Mesendoderm (in vitro differentiated cells): ENCODE data around the gene CISTR.

ENCODE experiments used
- DNase-seq: peaks from one replicate; pipeline ENCODE4 v3.0.0; 2013
- H2AK5ac ChIP-seq: 2 replicates; pipeline ENCODE4 v1.6.1; 2013; ENCODE audit warnings: low read length, inconsistent platforms
- H2BK120ac ChIP-seq: 2 replicates; pipeline ENCODE4 v1.6.1; 2013; ENCODE audit warnings: low read depth, mild to moderate bottlenecking, low read length, moderate library complexity, mixed read lengths
- H2BK15ac ChIP-seq: replicated peaks from 2 replicates; pipeline ENCODE4 v1.6.1; 2013; ENCODE audit warnings: low read depth, mild to moderate bottlenecking, moderate library complexity
- H2BK5ac ChIP-seq: 2 replicates; pipeline ENCODE4 v1.6.1; 2013; ENCODE audit warnings: low read length, inconsistent platforms
- H3K18ac ChIP-seq: 2 replicates; pipeline ENCODE4 v1.6.1; 2013; ENCODE audit warnings: mild to moderate bottlenecking, low read length, mixed read lengths
- H3K23ac ChIP-seq: one replicate; pipeline ENCODE4 v1.6.1; 2013; ENCODE audit warnings: low read length
- H3K27ac ChIP-seq: 2 replicates; pipeline ENCODE4 v1.5.1; 2013; ENCODE audit warnings: low read depth, mild to moderate bottlenecking, inconsistent platforms, low read length, moderate library complexity
- H3K27me3 ChIP-seq: 2 replicates; pipeline ENCODE4 v1.6.1; 2013; ENCODE audit warnings: low read length, control low read depth, mild to moderate bottlenecking, inconsistent platforms; ENCODE audit not compliant: insufficient read depth, poor library complexity
- H3K36me3 ChIP-seq: 2 replicates; pipeline ENCODE4 v1.6.1; 2013; ENCODE audit warnings: low read length, inconsistent platforms; ENCODE audit not compliant: control insufficient read depth, insufficient read depth
- H3K4ac ChIP-seq: one replicate; pipeline ENCODE4 v1.6.1; 2013; ENCODE audit warnings: low read depth, mild to moderate bottlenecking, low read length, moderate library complexity
- H3K4me1 ChIP-seq: 2 replicates; pipeline ENCODE4 v1.6.1; 2013; ENCODE audit warnings: low read depth, low read length, inconsistent platforms; ENCODE audit not compliant: control insufficient read depth
- H3K4me2 ChIP-seq: 2 replicates; pipeline ENCODE4 v1.6.1; 2013; ENCODE audit warnings: low read length
- H3K4me3 ChIP-seq: 2 replicates; pipeline ENCODE4 v1.5.1; 2013; ENCODE audit warnings: mild to moderate bottlenecking, low read length
- H3K56ac ChIP-seq: one replicate; pipeline ENCODE4 v1.6.1; 2013; ENCODE audit warnings: low read length
- H3K79me1 ChIP-seq: 2 replicates; pipeline ENCODE4 v1.6.1; 2013; ENCODE audit warnings: low read length, inconsistent platforms
- H3K79me2 ChIP-seq: 2 replicates; pipeline ENCODE4 v1.6.1; 2013; ENCODE audit warnings: mild to moderate bottlenecking, low read length; ENCODE audit not compliant: control insufficient read depth, insufficient read depth
- H3K9ac ChIP-seq: 2 replicates; pipeline ENCODE4 v1.6.1; 2013; ENCODE audit warnings: low read length, inconsistent platforms
- H4K5ac ChIP-seq: one replicate; pipeline ENCODE4 v1.6.1; 2013; ENCODE audit warnings: low read length
- H4K8ac ChIP-seq: one replicate; pipeline ENCODE4 v1.6.1; 2013; ENCODE audit warnings: low read depth, mild to moderate bottlenecking, control low read depth, low read length, moderate library complexity
- WGBS: extraction: QIAGEN DNeasy Blood & Tissue Kit; methylation state at CpG from one replicate; pipeline ENCODE4 v1.1.7; 2013; ENCODE audit warnings: low lambda C conversion rate, missing lambda C conversion rate; ENCODE audit not compliant: insufficient coverage; ENCODE audit errors: extremely low coverage; 5-methylcytosine and 5-hydroxymethylcytosine counted together

Gene CISTR

DNA sequence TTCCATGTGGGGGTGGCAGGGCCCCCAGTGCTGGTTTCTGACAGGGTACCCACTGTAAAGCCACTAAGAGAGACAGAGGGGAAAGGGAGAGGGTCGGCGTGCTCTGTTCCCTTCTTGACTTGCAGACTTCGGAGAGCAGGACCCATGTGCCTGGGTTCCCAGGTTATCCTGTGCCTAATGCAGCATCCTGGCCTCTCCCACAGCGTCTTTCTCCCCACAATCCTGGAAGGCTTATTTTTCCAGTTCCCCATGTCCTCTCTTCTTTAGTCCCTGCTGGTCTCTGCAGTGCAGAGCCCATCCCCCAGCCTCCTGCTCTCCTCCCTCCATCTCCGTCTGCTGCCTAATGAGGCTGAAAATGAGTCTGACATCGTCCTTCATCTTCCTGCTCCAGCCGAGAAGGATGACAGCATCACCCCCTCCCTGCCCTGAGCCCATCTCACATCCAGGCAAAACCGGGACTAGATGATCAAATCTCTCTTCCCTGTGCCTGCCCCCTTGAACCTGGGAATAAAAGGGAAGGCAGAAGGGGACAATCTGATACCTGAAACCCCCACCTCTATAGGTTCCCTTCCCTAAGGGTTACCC is 39.6 kb downstream of the CISTR start:
- Histone ChIP-seq H3K27ac (no peak overlapping the region), H3K79me1 (no peaks in the 10 kb centered on the region), H2BK5ac (no peak overlapping the region), H3K4ac (no peak overlapping the region), H4K5ac (no peak overlapping the region), H2BK120ac (no peak overlapping the region), H3K18ac (no peak overlapping the region), H3K36me3 (no peaks in the 10 kb centered on the region), H3K56ac (no peak overlapping the region), H3K9ac (no peak overlapping the region), H2AK5ac (no peak overlapping the region), H3K27me3 (peaks cover 2% of the 10 kb centered on the region), H3K23ac (no peak overlapping the region), H3K4me2 (no peak overlapping the region), H4K8ac (no peak overlapping the region), H3K79me2 (no peaks in the 10 kb centered on the region), H3K4me1 (no peaks in the 10 kb centered on the region), H3K4me3 (no peak overlapping the region), H2BK15ac (no peak overlapping the region)
- no CpG with 5 or more reads among the region's 8 CpGs for whole genome bisulfite sequencing
- no peak for DNase-seq

GRCh38 chr12:53710091-53710490 is 41.7 kb downstream of the CISTR start:
- DNase-seq, result no peak
- H2AK5ac ChIP-seq, result no peak overlapping the region
- no peak overlapping the region for H3K4ac ChIP-seq
- H3K27ac ChIP-seq, result no peak overlapping the region
- H4K8ac ChIP-seq, result no peak overlapping the region
- no peak overlapping the region for H3K4me2 ChIP-seq
- no peak overlapping the region for H3K9ac ChIP-seq
- no peak overlapping the region for H2BK120ac ChIP-seq
- H3K56ac ChIP-seq, result no peak overlapping the region
- no peaks in the 10 kb centered on the region for H3K4me1 ChIP-seq
- H4K5ac ChIP-seq, result no peak overlapping the region
- H3K4me3 ChIP-seq, result no peak overlapping the region
- no peak overlapping the region for H3K18ac ChIP-seq
- H2BK15ac ChIP-seq, result no peak overlapping the region
- H3K79me1 ChIP-seq, result no peaks in the 10 kb centered on the region
- no peak overlapping the region for H3K23ac ChIP-seq
- peaks cover 2% of the 10 kb centered on the region for H3K27me3 ChIP-seq
- no peaks in the 10 kb centered on the region for H3K36me3 ChIP-seq
- no CpG with 5 or more reads among the region's 6 CpGs for WGBS
- H2BK5ac ChIP-seq, result no peak overlapping the region
- H3K79me2 ChIP-seq, result no peaks in the 10 kb centered on the region

DNA sequence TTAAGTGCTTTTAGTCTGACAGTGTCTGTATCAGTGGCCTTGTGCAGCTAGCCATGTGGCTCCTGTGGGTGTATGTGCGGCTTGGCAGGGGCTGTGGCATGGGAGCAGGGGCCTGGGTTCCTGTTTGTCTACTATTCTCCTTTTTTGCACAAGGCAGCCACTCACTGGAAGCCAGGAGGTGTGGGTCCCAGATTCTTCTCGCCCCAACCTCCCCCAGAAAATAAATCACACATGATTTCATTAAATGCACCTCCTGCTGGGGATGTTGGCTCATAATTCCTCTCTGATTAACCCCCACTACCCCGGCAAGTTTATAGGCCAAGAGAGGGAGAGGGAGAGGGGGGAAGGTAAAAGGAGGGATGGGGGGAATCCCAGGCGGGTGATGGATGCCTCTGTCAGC is 42.1 kb downstream of the CISTR start:
- Histone ChIP-seq H3K4me2 (no peak overlapping the region), H3K27me3 (peaks cover 2% of the 10 kb centered on the region)
- WGBS, result no CpG with 5 or more reads among the region's 4 CpGs

DNA sequence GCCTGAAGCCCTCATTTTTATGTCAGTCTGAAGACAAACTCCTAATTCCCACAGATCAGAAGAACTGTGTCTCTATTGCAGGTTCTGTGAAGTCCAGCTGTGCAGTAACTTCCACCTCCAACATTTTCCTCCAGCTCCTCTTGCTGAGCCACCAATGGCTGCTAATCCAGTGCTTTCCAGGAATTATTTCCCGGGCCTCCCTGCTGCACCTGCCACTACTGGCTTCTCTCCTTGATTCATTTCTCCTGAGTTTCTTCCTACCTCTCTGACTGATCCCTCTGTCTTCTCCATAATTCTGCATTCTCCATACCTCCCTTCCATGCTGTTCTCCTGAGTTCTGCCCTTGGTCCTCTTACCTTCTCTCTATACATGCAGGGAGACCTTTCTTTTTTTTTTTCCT is 45.7 kb downstream of the CISTR start:
- Histone ChIP-seq H3K36me3 (no peaks in the 10 kb centered on the region), H3K79me1 (no peaks in the 10 kb centered on the region)

More for the DNA sequence above, 42.1 kb downstream of the CISTR start:
- no peak overlapping the region for H3K18ac ChIP-seq
- H3K27ac ChIP-seq, result no peak overlapping the region
- H2AK5ac ChIP-seq, result no peak overlapping the region
- H4K5ac ChIP-seq, result no peak overlapping the region
- H3K9ac ChIP-seq, result no peak overlapping the region
- H4K8ac ChIP-seq, result no peak overlapping the region
- no peak overlapping the region for H2BK15ac ChIP-seq
- no peak overlapping the region for H2BK120ac ChIP-seq
- no peaks in the 10 kb centered on the region for H3K79me1 ChIP-seq
- DNase-seq, result no peak
- H3K4me3 ChIP-seq, result no peak overlapping the region
- no peaks in the 10 kb centered on the region for H3K79me2 ChIP-seq
- no peak overlapping the region for H3K56ac ChIP-seq
- H3K4ac ChIP-seq, result no peak overlapping the region
- no peaks in the 10 kb centered on the region for H3K4me1 ChIP-seq
- H2BK5ac ChIP-seq, result no peak overlapping the region
- H3K36me3 ChIP-seq, result no peaks in the 10 kb centered on the region
- H3K23ac ChIP-seq, result no peak overlapping the region

DNA sequence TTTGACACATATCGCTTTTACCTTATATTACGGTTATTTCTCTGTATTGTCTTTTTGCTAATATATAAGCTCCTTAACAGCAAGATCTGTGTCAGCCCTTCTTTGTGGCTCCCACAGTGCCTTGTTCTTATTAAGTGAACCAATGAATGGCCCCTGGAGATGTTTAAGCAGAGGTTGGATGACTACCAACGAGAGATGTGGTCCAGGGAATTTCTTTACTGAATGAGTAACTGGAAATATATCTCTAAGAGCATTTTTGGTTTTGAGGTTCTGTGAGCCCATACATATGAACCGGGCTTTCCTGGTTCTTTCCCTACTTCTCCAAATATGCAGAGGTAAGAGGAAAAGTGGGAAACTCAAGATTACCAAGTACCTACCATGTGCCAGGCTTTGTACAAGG is 48.0 kb downstream of the CISTR start:
- Histone ChIP-seq H2BK5ac (no peak overlapping the region), H2BK15ac (no peak overlapping the region), H3K23ac (no peak overlapping the region), H3K79me1 (no peaks in the 10 kb centered on the region), H3K27ac (no peak overlapping the region), H3K27me3 (peaks cover 4% of the 10 kb centered on the region), H4K5ac (no peak overlapping the region), H3K4me2 (no peak overlapping the region), H3K4ac (no peak overlapping the region), H3K36me3 (no peaks in the 10 kb centered on the region), H3K18ac (no peak overlapping the region), H3K4me3 (no peak overlapping the region), H2BK120ac (no peak overlapping the region), H2AK5ac (no peak overlapping the region), H3K79me2 (no peaks in the 10 kb centered on the region), H3K56ac (no peak overlapping the region), H4K8ac (no peak overlapping the region), H3K4me1 (no peaks in the 10 kb centered on the region), H3K9ac (no peak overlapping the region)
- no CpG with 5 or more reads among the region's 4 CpGs for WGBS
- no peak for DNase-seq

More for the DNA sequence above, 45.7 kb downstream of the CISTR start:
- Histone ChIP-seq H3K56ac (no peak overlapping the region), H3K23ac (no peak overlapping the region), H3K79me2 (no peaks in the 10 kb centered on the region), H4K8ac (no peak overlapping the region), H3K27ac (no peak overlapping the region), H3K18ac (no peak overlapping the region), H3K4ac (no peak overlapping the region), H4K5ac (no peak overlapping the region), H2BK15ac (no peak overlapping the region), H3K4me3 (no peak overlapping the region), H3K4me2 (no peak overlapping the region), H3K27me3 (peaks cover 2% of the 10 kb centered on the region), H3K9ac (no peak overlapping the region), H3K4me1 (no peaks in the 10 kb centered on the region), H2BK5ac (no peak overlapping the region), H2BK120ac (no peak overlapping the region), H2AK5ac (no peak overlapping the region)
- DNase-seq, result no peak
- WGBS, result no CpG with 5 or more reads among the region's 1 CpG
